ENCODE results near the gene MPIG6B.

MPIG6B gene

GRCh38 chr6:31723245-31723979 lies at the start of gene MPIG6B:
Gene MPIG6B (plus strand): TSS chr6:31723373. CDS start chr6:31723384, 11 bp downstream.
- DNase-seq, result no peak

- DNase-seq, result no peak
These were observed 46.8 kb upstream of the MPIG6B start for GRCh38 chr6:31676322-31676903.

GRCh38 chr6:31676904-31677303 lies 46.3 kb upstream of the MPIG6B start:
- DNase-seq, result no peak

DNA sequence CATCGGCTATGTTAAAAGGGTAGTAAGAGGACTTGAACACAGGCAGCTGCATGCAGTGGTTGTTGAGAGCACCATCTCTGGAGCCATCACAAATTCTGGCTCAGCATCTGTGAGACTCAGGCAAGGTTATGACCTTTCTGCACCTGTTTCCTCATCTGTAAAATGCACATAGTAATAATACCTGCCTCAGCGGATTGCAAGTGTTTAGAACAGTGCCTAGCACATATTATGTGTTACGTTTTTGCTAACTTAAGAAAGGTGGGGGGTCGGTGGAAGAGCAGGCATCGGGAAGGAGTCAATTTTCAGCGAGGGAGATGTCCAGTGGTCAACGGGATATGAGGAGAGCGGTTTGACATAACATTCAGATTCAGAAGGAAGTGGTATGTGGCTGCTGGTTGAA lies 45.2 kb upstream of the MPIG6B start:
- no peak for DNase-seq

GRCh38 chr6:31680226-31681134 lies 42.7 kb upstream of the MPIG6B start, which contains the start of gene LY6G5C:
Gene LY6G5C (minus strand): TSS chr6:31681067. CDS start chr6:31680373, 694 bp downstream.
- DNase-seq, result peak; percentile 85

DNA sequence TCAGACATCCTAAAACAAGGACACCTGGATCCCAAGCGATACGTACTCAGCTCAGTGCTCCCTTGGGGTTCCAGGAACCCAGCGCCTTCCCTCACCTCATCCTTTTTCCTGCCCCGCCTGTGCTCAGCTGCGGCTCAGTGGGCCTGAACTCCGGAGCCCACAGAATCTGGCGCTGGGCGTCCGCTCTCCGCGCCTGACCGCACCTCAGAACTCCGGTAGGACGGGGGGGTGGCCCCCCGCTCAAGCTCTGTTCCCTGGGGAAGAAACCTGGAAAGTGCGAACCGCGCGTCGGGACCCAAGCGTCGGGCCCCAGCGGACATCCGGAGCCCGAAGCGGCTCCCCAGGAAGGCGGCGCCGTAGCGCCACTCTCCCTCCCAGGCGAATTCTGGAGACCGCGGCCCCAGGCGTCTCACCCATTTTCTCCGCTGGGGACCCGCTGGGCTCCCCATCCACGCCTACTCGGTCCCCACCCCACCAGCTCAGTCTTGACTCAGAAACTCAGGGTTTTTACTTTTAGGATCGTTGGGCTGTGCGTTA lies 42.0 kb upstream of the MPIG6B start:
- peak; percentile 60 for DNase-seq

- no peak for DNase-seq
These were observed 39.6 kb upstream of the MPIG6B start for GRCh38 chr6:31683591-31683990.

- DNase-seq, result no peak
These were observed 36.7 kb upstream of the MPIG6B start for GRCh38 chr6:31686483-31686882.

GRCh38 chr6:31687321-31687720 lies 35.9 kb upstream of the MPIG6B start:
- no peak for DNase-seq

DNA sequence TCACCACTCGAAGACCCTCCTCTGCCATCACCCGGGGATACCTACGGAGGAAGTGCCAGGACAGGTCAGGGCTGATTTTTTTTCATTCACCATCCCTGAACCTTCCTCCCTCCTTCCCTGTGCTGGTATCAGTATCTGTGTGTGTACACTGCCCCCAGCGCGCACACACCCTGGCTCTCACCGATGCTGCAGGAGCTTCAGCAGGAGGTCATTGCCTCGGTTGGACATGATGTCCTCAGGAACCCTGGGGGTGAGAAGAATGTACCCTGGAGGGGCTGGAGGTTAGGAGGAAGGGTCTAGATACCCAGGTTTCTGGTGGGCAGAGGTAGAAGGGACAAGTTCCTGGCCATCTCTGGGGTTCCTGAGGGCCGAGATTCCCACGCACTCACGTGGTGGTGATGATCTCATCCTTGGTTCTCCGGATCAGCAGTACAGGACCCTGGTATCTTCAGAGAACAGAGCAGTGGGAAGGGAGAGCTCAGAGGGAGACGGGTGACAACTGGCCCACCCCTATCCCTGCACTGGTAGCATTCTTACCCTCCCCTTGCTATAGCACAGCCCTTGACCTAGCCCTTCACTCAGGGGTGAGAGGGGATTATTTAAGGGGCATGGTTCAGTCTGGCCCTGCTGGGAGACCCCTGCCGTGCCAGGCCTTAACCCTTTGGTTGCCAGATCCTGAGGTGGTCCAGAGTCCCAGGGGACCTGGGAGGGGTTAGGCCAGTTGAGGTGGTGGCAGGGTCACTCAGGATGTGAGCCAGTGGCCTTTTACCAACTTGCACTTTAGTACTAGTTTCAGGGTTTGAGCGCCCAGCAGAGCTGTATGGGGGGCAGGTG lies 35.1 kb upstream of the MPIG6B start:
- no peak for DNase-seq

- DNase-seq, result no peak
These were observed 33.7 kb upstream of the MPIG6B start for GRCh38 chr6:31689249-31690110.

GRCh38 chr6:31690231-31691077 lies 32.7 kb upstream of the MPIG6B start:
- no peak for DNase-seq

DNA sequence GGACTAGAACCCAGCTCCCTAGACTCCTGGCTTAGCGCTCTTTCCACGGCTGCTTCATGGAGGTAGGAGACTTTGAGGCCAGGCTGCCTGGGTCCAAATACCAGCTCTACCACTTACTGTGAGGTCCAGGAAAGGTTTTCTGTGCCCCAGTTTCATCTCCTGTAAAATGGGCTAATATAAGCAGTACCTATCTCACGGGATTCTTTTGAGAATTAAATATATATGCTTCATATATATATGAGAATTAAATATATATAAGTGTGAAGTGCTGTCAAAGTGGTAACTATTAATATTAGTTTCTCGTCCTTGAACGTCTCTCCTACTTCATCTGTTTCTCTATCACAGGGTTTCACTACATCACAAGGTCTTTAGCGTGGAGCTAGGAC lies 32.1 kb upstream of the MPIG6B start:
- no peak for DNase-seq

DNA sequence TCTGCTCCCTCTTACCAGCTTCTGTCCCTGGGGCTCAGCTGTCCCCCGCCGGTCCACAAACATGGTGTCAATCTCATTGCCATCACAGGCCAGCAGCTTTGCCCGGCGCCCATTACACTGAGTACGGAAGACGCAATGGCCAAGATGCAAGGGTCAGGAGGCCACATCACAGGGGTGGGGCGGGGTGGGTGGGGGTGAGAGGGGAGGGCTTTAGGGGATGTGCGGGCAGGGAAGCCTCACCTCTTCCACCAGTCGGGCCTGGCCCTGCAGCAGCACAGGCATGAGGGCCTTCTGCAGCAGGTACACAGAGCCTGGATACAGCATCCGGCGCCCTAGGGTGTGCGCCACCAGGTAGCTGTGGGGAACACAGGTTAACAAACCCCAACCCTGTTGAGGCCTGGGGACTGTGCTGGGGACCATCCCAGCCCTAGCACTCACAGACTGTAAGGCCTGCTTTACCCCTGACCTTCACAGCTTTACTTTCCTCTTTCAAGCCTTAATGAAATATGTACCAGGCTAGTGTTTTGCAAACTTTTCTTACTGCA lies 31.5 kb upstream of the MPIG6B start:
- DNase-seq, result no peak

- DNase-seq, result no peak
These were observed 30.8 kb upstream of the MPIG6B start for GRCh38 chr6:31692353-31692752.

DNA sequence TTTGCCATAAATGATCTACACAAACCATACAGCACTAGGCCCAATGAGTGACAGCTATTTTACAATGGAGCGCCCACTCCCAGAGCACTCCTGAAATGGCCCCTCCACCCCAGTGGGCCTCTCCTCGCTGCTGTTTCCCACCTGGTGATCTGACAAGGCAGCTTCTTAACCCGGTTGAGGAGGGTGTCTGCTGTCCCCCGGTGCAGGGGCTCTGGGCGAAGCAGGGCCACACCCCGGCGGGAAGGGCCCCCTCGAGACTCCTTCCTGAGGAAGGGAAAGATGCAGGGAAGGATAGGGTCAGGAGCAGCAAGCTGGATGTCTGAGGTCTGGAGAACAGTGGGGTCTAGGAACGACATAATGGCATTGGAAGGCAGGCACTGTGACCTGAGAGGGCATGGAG lies 30.3 kb upstream of the MPIG6B start:
- DNase-seq, result no peak

GRCh38 chr6:31693535-31693934 lies 29.6 kb upstream of the MPIG6B start:
- DNase-seq, result no peak

DNA sequence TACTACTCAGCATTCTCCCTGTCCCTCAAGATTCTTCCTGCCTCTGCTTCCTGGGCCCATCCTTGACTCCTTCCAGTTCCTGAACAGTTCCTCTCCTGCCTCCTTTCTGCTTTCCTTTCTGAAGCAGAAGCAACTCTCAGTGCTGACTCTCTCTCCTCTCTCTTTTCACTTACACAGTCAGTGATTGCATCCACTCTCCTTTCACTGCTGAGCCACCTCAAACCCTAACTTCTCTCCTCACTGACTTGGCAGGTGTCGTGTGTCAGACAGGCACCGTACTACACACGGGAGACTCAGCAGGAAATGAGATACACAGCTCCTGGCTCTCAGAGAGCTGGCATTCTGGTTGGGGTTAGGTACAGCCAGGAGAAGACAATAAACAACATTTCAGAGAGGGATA lies 25.6 kb upstream of the MPIG6B start:
- DNase-seq, result no peak

GRCh38 chr6:31700740-31701401 lies 22.3 kb upstream of the MPIG6B start:
- DNase-seq, result no peak
